ENCODE measurements around the gene SNPH. TPM values are rescaled to one million over a fixed set of nuclear protein-coding genes. Genes with fewer than 3 reads are reported as not detected.

SNPH gene
- total and polyA plus RNA-seq, 4 donors: 0.04 to 0.50 (median 0.21) TPM

- Histone ChIP-seq H3K9ac (ENCODE audit: low read depth in 1 of 2, low read length in 2 of 2) (no peak overlapping the region), H3K9me3 (ENCODE audit: control insufficient read depth in 4 of 4, low read length in 3 of 4) (no peaks in the 10 kb centered on the region), H3K27me3 (ENCODE audit: control insufficient read depth in 4 of 4, insufficient read depth in 4 of 4, low read length in 3 of 4) (peaks cover 0 to 8% (median 0%) of the 10 kb centered on the region in 4 donors), H3K27ac (ENCODE audit: low read depth in 1 of 2, low read length in 2 of 2) (no peak overlapping the region), H3K4me3 (ENCODE audit: low read depth in 1 of 3, low read length in 3 of 3) (no peak overlapping the region), H3K4me1 (ENCODE audit: control insufficient read depth in 4 of 4, insufficient read depth in 4 of 4, low read length in 3 of 4) (peaks cover 3 to 10% (median 7%) of the 10 kb centered on the region in 4 donors), H3K36me3 (ENCODE audit: control insufficient read depth in 4 of 4, insufficient read depth in 3 of 4, low read depth in 1 of 4, low read length in 3 of 4) (no peaks in the 10 kb centered on the region)
- no peak for DNase-seq (ENCODE audit: low spot score)
- WGBS: 83% methylated on average over 3 of the region's 3 CpGs
- no peak for TF ChIP-seq EGR1 (IDR thresholded peaks at IDR 0.05; ENCODE audit: low read depth in 2 of 2)
- no peak for TF ChIP-seq JUND (IDR thresholded peaks at IDR 0.05)
- TF ChIP-seq HNF4G (IDR thresholded peaks at IDR 0.05): no peak
- TF ChIP-seq FOXA2 (IDR thresholded peaks at IDR 0.05): no peak
- TF ChIP-seq ZBTB33 (IDR thresholded peaks at IDR 0.05): no peak
- no peak for TF ChIP-seq GABPA (IDR thresholded peaks at IDR 0.05 in 1 of 2, conservative IDR thresholded peaks at IDR 0.05 in 1 of 2)
- TF ChIP-seq HNF4A (conservative IDR thresholded peaks at IDR 0.05): no peak
- no peak for TF ChIP-seq FOXA1 (IDR thresholded peaks at IDR 0.05)
- TF ChIP-seq ATF3 (IDR thresholded peaks at IDR 0.05): no peak
- no peak for TF ChIP-seq MAX (IDR thresholded peaks at IDR 0.05)
- no peak for TF ChIP-seq TAF1 (conservative IDR thresholded peaks at IDR 0.05)
- no peak for TF ChIP-seq SP1 (IDR thresholded peaks at IDR 0.05)
- TF ChIP-seq YY1 (IDR thresholded peaks at IDR 0.05): no peak
- no peak for TF ChIP-seq CTCF (IDR thresholded peaks at IDR 0.05; ENCODE audit: low read depth, low read length, missing input control)
- no peak for TF ChIP-seq NR2F2 (IDR thresholded peaks at IDR 0.05)
- TF ChIP-seq RXRA (IDR thresholded peaks at IDR 0.05): no peak
- TF ChIP-seq REST (IDR thresholded peaks at IDR 0.05): no peak
- no peak for TF ChIP-seq RAD21 (IDR thresholded peaks at IDR 0.05)
These were observed 36.6 kb upstream of the SNPH start for GRCh38 chr20:1229541-1229940.

Data from liver (tissue), 9 donors.